Left renal pelvis (tissue), 4 donors: ENCODE measurements around the gene COPS7A. TPM values are rescaled to one million over a fixed set of nuclear protein-coding genes. Genes with fewer than 3 reads are reported as not detected.

ENCODE experiments used
- DNase-seq, 4 donors: peaks; one replicate each; pipeline ENCODE4 v3.0.0-alpha.2; 2013; ENCODE audit warnings: low read depth in 4 of 4, low spot score in 3 of 4
- polyA plus RNA-seq, 4 donors: library from polyadenylated mRNA; unstranded; fragments of 120-200 nt; gene quantifications; one replicate each; pipeline ENCODE4 v1.2.1, GENCODE V29; 2013; ENCODE audit not compliant: insufficient read length in 4 of 4

The COPS7A gene
- polyA plus RNA-seq, 4 donors = 57.7 to 68.9 (median 66.8) TPM

DNA sequence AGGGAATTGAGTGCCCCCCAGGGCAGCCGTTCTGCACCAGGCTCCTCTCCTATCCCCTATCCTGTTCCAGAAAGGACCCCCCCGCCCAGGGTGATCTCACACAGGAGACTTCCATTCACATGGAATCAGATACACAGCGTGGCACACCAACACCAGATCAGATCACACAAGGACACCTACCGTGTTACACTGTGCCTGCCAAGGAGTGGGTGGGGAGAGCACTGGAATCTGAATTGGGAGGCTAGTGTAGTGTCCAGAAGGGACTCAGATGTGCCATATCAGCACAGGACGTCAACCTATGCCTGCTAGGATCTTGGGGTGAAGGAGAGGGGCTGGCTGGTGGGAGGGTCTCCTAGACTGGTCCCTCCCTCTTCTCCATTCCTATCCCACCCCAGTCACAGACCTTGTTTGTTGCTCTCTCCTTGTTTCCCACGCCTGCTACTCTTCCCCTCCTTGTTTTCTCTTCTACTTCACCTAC, 44.6 kb downstream of the COPS7A start:
- no peak for DNase-seq

DNA sequence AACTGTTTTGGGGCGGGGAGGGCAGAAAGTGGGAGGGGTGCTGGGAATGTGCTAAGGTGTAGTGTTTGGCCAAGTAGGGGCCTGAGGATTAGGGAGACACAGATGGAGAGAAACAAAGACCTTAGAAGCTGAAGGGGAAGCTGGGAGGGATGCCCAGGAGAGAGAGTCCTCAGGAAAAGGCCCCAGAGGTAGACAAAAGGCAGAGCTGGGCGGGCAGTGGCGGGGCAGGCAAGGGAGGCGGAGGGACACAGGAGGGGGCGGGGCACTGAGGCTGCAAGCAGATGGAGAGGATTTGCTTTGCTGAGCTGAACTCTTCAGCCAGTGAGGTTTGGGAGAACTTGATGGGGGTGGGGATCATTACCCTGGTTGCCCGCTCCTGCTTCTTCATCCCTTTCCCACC, 45.1 kb downstream of the COPS7A start:
- DNase-seq = no peak

DNA sequence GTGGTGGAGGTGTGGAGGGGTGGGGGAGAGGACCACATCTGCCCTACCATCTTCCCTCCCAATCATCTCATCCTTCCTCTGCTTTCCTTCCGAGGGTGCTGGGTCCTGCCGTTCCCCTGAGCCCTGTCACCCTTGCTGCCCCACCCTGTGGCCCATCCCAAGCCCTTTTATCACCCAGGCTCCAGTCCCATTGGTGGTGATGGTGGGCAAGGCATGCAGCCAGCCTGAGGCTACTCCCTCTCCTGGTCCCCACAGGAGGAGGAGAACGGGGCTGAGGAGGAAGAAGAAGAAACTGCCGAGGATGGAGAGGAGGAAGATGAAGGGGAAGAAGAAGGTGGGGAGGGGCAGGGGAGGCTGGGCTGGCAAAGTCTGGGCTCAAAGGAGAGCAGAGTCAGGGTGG, 45.8 kb downstream of the COPS7A start:
- no peak for DNase-seq

DNA sequence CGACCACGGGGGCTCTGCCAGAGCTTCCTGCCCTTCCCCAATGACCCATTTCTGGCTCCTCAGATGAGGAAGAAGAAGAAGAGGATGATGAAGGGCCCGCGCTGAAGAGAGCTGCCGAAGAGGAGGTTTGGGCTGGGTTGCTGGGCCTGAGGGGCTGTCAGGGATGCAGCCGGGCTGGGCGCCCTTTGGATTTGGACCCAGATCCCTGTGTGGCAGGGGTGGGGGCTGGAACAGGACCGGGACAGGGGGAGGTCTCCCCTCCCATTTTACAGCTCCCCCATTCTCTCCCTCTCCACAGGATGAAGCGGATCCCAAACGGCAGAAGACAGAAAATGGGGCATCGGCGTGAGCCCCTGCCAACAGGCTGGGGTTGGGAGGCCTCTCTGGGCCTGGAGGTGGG, 46.2 kb downstream of the COPS7A start:
- DNase-seq = no peak

DNA sequence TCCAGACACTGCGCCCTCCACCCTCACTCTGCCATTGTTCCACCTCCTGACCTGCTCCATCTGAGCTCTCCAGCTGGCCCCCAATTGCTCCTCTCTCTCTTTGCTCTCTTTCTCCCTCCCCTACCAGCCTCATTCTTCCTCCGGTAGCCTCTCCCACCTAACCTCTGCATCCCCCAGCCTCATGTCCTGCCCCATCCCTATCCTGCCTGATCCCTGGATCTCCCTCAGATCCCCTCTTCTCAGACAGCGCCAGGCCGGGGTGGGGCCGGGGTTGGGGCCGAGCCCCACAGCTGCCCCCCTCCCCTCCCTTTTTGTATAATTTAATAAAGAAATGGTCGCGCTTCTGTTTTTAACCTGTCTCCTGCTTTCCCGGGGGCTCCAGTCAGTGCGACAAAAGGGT, 46.8 kb downstream of the COPS7A start:
- DNase-seq = no peak

DNA sequence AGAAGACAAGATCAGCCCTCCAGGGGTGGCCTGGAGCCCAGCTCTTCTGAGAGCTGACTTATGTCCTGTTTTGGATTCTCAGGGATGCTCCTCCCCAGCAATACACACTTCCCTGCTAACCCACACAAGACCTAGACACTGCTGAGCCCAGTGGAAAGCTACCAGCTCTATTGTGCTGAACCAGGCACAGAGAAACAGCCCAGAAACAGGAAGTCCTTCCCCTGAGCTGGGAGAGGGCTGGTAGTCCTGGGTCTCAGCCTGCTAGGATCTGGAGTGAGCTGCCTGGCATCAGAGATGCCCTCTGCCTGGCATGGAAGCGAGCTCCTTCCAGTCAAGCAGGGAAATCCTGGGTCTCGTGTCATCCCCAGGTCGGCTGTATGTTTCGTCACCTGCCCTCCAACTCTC, 47.2 kb downstream of the COPS7A start:
- DNase-seq = no peak

DNA sequence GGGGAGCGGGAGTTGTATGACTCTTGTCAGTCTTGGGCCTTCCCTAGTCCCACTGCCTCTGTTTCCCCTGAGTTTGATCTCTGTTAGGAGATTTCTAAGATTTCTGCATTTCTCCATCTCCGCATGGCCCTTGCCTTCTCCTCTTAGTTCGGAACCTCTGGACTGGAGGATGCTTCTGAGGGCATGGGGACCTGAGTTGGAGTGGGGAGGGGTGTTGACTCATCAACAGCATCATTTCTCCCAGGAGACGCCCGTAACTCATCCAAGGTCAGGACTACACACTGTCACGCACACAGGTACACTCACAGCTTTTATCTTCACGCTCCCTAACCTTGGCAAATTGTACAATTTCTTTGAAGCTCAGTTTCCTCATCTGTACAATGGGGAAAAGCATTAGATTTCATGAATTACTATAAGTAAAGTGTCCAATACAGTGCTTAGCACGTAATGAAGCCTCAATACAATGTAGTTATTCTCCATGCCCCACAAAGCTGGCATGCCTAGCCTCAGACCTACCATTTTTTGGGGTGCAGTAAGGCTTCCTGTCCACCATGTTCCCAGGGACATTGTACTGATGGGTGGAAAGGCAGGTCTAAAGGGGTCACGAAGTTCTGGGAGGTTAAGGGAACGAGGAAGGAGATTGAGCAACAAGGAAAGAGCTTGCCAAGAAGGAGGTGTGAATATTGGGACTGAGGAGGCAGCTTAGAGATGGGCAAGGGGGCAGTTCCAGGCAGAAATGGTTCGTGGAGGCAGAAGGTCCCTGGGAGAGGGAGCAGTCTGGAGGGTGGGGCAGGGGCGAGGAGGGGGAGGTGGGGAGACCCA, 47.9 kb downstream of the COPS7A start:
- DNase-seq = no peak

DNA sequence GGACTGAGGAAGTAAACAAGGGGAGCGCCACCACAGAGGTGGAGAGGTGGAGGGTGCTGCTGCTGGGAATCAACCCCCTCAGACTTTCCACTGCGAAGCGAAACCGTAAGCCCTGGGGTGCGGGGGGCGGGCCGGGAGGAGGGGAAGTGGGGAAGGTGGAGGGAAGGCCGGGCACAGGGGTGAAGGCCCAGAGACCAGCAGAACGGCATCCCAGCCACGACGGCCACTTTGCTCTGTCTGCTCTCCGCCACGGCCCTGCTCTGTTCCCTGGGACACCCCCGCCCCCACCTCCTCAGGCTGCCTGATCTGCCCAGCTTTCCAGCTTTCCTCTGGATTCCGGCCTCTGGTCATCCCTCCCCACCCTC, 48.5 kb downstream of the COPS7A start, which contains the start of gene LAG3:
Gene LAG3, plus strand, starts transcription at position 190 of the 365 bp plus-strand sequence. CDS start 333 bp downstream, outside the sequence.
- DNase-seq = no peak

DNA sequence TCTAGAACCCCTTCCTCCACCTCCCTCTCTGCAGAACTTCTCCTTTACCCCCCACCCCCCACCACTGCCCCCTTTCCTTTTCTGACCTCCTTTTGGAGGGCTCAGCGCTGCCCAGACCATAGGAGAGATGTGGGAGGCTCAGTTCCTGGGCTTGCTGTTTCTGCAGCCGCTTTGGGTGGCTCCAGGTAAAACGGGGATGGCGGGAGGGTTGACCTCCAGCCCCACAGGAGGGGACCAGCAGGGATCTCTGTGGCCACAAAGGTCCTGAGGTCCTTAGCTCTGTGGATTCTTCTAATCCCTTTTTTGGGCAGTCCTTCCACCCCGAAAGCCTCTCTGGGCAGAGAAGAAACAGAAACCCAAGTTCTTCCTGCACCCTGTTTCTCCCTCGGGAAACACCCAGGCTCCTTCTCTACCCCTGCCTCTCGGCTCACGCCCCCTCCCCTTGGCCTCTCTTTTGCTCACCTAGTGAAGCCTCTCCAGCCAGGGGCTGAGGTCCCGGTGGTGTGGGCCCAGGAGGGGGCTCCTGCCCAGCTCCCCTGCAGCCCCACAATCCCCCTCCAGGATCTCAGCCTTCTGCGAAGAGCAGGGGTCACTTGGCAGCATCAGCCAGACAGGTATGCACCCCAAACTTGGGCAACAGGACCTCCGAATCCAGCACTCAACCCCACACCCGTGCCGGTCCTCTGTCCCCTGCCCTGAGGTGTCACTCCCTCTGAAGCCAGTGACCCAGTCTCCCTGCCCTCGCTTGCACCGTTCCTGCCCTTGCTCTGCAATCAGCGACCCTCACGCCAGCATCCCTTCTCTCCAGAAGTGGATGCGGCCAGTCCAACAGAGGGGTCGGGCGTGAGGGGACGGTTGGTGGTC, 49.1 kb downstream of the COPS7A start:
- no peak for DNase-seq

DNA sequence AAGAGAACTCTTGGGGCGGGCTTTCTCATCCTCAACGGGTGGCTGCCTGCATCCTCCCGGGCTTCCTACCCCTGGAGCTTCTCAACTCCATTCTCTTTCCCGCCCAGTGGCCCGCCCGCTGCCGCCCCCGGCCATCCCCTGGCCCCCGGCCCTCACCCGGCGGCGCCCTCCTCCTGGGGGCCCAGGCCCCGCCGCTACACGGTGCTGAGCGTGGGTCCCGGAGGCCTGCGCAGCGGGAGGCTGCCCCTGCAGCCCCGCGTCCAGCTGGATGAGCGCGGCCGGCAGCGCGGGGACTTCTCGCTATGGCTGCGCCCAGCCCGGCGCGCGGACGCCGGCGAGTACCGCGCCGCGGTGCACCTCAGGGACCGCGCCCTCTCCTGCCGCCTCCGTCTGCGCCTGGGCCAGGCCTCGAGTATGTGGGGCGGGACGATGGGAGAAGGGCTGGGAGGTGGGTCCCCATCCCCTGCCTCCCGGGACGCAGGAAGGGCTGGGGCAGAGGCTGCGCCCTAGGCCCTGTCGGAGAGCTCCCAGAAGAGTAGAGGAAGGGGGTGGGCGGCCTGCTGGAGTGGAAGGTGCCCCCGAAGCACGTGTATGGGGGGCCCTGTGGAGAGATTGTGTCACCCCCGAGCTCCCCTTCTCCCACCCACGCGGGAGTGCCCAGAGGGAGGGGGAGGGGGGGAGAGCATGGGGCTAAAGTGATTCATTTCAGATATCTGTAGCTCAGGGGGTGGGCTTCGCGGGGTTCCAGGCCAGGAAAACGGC, 49.9 kb downstream of the COPS7A start:
- DNase-seq = no peak

DNA sequence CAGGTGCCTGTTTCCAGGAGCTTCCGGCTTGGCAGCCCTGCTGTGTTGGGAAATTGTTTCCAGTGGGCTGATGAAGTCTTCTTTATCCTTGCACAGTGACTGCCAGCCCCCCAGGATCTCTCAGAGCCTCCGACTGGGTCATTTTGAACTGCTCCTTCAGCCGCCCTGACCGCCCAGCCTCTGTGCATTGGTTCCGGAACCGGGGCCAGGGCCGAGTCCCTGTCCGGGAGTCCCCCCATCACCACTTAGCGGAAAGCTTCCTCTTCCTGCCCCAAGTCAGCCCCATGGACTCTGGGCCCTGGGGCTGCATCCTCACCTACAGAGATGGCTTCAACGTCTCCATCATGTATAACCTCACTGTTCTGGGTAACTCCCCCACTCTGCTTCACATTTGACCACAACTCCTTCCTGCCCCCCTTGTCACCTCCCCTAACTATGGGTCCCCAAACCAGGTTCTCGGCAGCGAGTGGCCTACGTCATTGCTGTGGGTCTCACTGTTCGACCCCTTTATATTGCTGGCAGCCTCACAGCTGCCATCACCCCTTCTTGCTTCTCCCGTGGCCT, 50.7 kb downstream of the COPS7A start:
- no peak for DNase-seq

DNA sequence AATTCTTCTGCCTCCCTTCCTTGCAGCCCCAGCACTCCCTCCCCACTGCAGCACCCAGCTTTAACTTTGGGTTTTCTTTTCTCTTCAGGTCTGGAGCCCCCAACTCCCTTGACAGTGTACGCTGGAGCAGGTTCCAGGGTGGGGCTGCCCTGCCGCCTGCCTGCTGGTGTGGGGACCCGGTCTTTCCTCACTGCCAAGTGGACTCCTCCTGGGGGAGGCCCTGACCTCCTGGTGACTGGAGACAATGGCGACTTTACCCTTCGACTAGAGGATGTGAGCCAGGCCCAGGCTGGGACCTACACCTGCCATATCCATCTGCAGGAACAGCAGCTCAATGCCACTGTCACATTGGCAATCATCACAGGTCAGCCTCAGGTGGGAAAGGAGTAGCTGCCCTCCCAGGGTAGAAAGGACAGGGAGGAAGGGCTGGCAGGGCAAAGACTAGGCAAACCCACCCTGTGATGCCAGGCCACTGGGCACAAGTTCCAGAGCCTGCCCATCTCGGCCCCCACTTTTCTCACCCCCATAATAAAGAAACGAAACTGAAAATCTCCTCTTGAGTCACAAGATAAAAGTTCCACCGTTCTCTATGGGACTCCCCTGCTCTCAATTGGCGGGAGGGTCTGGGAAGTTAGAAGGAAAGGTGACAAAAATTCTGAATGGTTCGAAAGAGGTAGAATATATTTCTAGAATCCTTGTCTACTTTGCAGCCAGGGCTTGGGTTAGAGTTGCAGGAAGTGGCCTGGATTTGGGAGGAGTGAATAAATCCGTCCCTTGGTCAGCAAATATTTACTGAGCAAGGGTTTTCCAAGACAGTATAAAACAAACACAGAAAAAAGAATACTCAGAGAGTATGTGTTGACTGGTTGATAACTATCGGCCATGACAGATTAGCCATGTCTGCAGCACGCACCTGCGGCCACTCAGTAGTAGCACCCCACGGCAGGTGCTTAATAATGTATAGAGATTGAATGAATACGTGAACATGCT, 51.6 kb downstream of the COPS7A start:
- no peak for DNase-seq

DNA sequence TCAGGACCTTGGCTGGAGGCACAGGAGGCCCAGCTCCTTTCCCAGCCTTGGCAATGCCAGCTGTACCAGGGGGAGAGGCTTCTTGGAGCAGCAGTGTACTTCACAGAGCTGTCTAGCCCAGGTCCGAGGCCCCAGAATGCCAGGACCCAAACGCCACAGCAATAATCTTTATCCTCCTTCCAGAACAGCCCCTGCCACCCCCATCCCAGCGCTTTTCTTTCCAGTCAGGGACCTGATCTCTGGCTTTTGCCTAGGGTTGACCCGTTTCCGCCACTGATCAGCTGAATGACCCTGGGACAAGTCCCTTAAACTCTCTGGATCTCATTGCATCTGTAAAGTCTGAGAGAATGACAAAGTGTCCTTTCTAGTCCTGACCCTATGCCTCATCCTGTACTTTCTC, 53.5 kb downstream of the COPS7A start:
- no peak for DNase-seq

DNA sequence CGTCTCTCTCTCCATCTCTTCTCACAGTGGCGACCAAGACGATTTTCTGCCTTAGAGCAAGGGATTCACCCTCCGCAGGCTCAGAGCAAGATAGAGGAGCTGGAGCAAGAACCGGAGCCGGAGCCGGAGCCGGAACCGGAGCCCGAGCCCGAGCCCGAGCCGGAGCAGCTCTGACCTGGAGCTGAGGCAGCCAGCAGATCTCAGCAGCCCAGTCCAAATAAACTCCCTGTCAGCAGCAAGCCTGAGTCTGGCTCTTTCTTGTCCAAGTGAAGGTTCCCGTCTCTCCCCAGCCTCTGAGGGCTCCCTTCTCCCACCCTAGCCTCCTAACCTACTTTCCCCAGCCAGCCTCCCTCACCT, 54.3 kb downstream of the COPS7A start:
- DNase-seq = no peak

DNA sequence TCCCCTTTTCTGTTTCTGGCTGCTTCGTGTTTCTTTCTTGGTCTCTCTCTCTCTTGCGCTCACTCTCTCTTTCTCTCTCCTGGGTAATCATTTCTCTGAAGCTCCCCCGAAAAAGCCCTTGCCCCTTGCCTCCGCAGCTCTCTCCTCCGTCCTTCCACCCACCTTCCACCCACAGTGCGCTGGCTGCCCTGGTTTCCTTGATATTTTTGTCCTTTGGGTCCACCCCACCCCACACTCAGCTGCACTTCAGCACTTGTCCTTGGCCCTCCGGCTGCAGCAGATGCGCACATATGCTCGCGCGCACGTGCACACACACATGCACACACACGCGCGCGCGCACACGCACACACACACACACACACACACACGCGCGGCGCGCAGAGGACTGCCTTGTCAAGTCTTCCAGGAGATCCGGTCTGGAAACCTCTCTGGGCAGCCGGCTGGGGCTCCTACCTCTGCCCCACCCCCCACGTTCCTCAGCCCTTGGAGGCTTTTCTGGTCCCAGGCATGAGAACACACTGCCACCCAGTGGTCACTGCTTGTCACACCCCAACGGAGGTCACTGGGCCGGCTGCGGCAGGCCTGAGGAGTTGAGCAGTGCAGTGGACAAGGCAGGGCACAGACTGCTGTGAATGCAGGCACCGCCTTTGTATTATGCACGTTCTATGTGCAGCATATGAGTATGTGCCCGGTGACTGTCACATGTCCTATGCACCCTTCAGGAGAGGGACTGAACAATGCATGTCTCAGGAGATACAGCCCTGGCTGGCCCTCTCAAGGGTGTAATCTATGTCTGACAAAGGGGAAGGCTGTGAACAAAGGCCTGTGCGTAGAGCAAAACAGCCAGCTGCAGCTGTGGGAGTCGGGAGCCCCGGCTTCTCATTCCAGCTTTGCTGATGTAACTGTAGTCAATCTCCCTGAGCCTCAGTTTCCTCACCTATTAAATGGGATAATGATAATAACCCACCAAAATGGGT, 55.0 kb downstream of the COPS7A start:
- DNase-seq = peak in 3 of 4 donors; percentile 89 to 92 (median 89)

DNA sequence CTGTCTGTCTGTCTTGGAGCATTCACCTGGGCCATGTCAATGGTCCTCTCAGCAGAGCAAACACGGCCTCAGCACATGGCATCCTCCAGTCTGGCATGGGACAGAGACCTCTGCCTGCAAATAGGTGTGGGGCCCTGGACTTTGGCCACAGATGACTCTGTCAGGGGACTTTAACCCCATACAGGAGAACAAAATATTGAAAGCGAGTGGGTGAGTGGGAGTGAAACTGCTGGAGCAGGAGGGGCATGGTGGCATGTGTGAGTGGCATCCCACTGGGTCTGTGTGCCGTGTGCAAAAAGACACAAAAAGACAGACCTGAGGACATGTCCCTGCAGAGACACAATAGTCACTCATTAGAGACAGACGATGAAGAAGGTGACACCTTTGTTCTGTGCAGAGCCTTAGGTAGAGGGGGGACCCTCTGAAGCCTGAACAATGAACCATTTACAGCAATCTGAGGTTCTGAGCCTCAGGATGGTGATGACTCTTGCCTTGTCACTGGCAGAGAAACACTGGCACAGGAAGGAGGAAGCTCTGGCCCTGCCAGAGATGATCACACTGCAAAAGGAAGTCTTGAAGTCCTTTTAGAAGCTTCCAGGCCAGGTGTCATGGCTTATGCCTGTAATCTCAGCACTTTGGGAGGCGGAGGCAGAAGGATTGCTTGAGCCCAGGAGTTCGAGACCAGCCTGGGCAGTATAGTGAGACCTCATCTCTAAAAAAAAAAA, 56.0 kb downstream of the COPS7A start:
- no peak for DNase-seq

DNA sequence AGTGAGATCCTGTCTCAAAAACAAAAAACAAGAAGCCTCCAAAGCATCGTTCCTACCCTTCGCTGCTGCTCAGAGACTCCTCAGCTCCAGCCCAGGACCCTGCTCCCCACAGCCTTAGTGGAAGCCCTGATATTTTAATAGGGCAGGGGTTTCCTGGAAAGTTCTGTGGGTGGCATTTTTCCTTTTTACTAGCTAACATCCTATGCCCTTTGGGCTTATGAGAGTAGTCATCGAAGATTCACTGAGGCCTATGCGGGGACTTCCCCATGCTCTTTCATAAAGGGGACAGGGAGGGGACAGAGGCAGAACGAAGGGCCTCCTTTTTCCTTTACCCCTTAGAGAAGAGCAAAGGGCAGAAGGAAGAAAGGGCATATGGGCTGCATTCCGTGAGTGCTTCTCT, 56.7 kb downstream of the COPS7A start:
- DNase-seq = no peak
